Endothelial cell of umbilical vein (primary cell): ENCODE data around the gene KIF25. TPM values are rescaled to one million over a fixed set of nuclear protein-coding genes. Genes with fewer than 3 reads are reported as not detected.

ENCODE experiments used
- BruUV-seq: library from RNA; stranded (reverse); fragments of 400-500 nt; replicated peaks from 2 replicates; lab custom pipeline; 2021; lab: Mats Ljungman, UMichigan
- CTCF ChIA-PET: fragments of 300-600, 350-600 bp; sonication (Branson Sonifier 250); formaldehyde crosslinking; loops from one replicate; lab custom pipeline; 2021; ENCODE audit warnings: antibody characterized with exemption, inconsistent platforms; lab: Charles Lee
- POLR2A ChIA-PET: fragments of 300-600, 350-600 bp; sonication (Branson Sonifier 250); formaldehyde crosslinking; loops from one replicate; lab custom pipeline; 2021; ENCODE audit warnings: antibody characterized with exemption, inconsistent platforms; lab: Charles Lee
- DNase-seq: peaks from one replicate; pipeline ENCODE4 v3.0.0-alpha.2; 2011; ENCODE audit warnings: low read depth, low spot score
- FAIRE-seq: peaks from 2 replicates; lab custom pipeline; 2011; peaks lifted over from hg19 to GRCh38; lab: Jason Lieb, UNC
- H2AFZ ChIP-seq: 2 replicates; pipeline ENCODE4 v1.6.0; 2012; ENCODE audit warnings: low read depth, low read length, control low read depth, inconsistent platforms
- H3K27ac ChIP-seq: 2 replicates; pipeline ENCODE4 v1.5.1; 2011; ENCODE audit warnings: low read depth, mild to moderate bottlenecking, control low read depth, low read length, moderate library complexity; ENCODE audit not compliant: insufficient read depth
- H3K27me3 ChIP-seq, 2 experiments: 2 replicates each; pipeline versions ENCODE4 v1.6.0 to v1.6.1; 2011; ENCODE audit warnings: low read length in 2 of 2, mixed read lengths in 1 of 2; ENCODE audit not compliant: control insufficient read depth in 2 of 2, insufficient read depth in 2 of 2
- H3K36me3 ChIP-seq, 2 experiments: 2 replicates in 1 of 2; 3 replicates in 1 of 2; pipeline ENCODE4 v1.5.1; 2011; ENCODE audit warnings: low read length in 2 of 2, mild to moderate bottlenecking in 1 of 2, moderate library complexity in 1 of 2; ENCODE audit not compliant: control insufficient read depth in 2 of 2, insufficient read depth in 2 of 2; ENCODE audit errors: extremely low read depth in 1 of 2
- H3K4me1 ChIP-seq: 3 replicates; pipeline ENCODE4 v1.5.1; 2011; ENCODE audit warnings: mild to moderate bottlenecking, low read length; ENCODE audit not compliant: control insufficient read depth, insufficient read depth; ENCODE audit errors: extremely low read depth
- H3K4me2 ChIP-seq: 2 replicates; pipeline ENCODE4 v1.6.1; 2011; ENCODE audit warnings: low read length, control low read depth, mixed read lengths; ENCODE audit not compliant: insufficient read depth
- H3K4me3 ChIP-seq, 3 experiments: fragments of 200-600 bp in 1 of 3; sonication (generic), shearing (Covaris generic) in 1 of 3; replicated peaks in 1 of 3; 2 replicates each; pipeline ENCODE4 v1.5.1; 2011 to 2016; ENCODE audit warnings: control low read depth in 3 of 3, low read length in 3 of 3, mild to moderate bottlenecking in 2 of 3, inconsistent platforms in 1 of 3, low read depth in 1 of 3, moderate library complexity in 1 of 3; ENCODE audit not compliant: insufficient read depth in 1 of 3
- H3K79me2 ChIP-seq: 2 replicates; pipeline ENCODE4 v1.6.0; 2012; ENCODE audit warnings: low read length, inconsistent platforms; ENCODE audit not compliant: control insufficient read depth, insufficient read depth
- H3K9ac ChIP-seq: replicated peaks from 2 replicates; pipeline ENCODE3; 2011; ENCODE audit warnings: low read length, control low read depth; ENCODE audit not compliant: insufficient read depth; ENCODE audit errors: extremely low read depth
- H3K9me1 ChIP-seq: replicated peaks from 3 replicates; pipeline ENCODE4 v1.6.0; 2011; ENCODE audit warnings: mild to moderate bottlenecking, low read length; ENCODE audit not compliant: control insufficient read depth, insufficient read depth; ENCODE audit errors: extremely low read depth
- H3K9me3 ChIP-seq: replicated peaks from 2 replicates; pipeline ENCODE4 v1.5.1; 2012; ENCODE audit warnings: low read length, inconsistent platforms; ENCODE audit not compliant: control insufficient read depth, insufficient read depth
- H4K20me1 ChIP-seq: replicated peaks from 2 replicates; pipeline ENCODE3; 2011; ENCODE audit warnings: mild to moderate bottlenecking, low read length; ENCODE audit not compliant: control insufficient read depth, insufficient read depth; ENCODE audit errors: extremely low read depth
- EZH2 ChIP-seq: IDR thresholded peaks from 2 replicates; pipeline ENCODE4 v1.6.1; 2012; ENCODE audit warnings: borderline replicate concordance, low read depth, mild to moderate bottlenecking, moderate library complexity, low read length, inconsistent platforms; ENCODE audit not compliant: severe bottlenecking
- FOS ChIP-seq: IDR thresholded peaks from 2 replicates; pipeline ENCODE4 v1.6.1; 2011; ENCODE audit warnings: mild to moderate bottlenecking, low read length, moderate library complexity, borderline replicate concordance; ENCODE audit not compliant: insufficient read depth
- GATA2 ChIP-seq: IDR thresholded peaks from 2 replicates; pipeline ENCODE4 v1.7.0; 2011; ENCODE audit warnings: low read depth, mild to moderate bottlenecking, moderate library complexity, mixed read lengths, low read length; ENCODE audit not compliant: insufficient read length, insufficient read depth
- JUN ChIP-seq: IDR thresholded peaks from 2 replicates; pipeline ENCODE4 v1.6.1; 2011; ENCODE audit warnings: borderline replicate concordance, low read depth; ENCODE audit not compliant: insufficient read length, insufficient read depth
- MYC ChIP-seq: IDR thresholded peaks from one replicate; pipeline ENCODE4 v1.6.1; 2011; ENCODE audit warnings: mild to moderate bottlenecking, low read depth, low read length
- POLR2A ChIP-seq: IDR thresholded peaks from 2 replicates; pipeline ENCODE4 v1.6.1; 2012; ENCODE audit warnings: low read depth, mild to moderate bottlenecking, control low read depth, low read length
- POLR2AphosphoS5 ChIP-seq: IDR thresholded peaks from 2 replicates; pipeline ENCODE4 v1.6.1; 2012; ENCODE audit warnings: low read depth, mild to moderate bottlenecking, control low read depth, low read length, moderate library complexity; ENCODE audit not compliant: insufficient read depth
- dilution Hi-C: fragments of 300-500 bp; cut with MboI; formaldehyde crosslinking; loops from one replicate; pipeline ENCODE4 v1.15.0; 2019; ENCODE audit warnings: low sequenced_read_pairs; ENCODE audit not compliant: extremely low pct_ligation_motif_present
- intact Hi-C: fragments of 100-400 bp; cut with micrococcal nuclease; formaldehyde crosslinking; loops from one replicate; pipeline ENCODE4 v1.10.0; 2022
- polyA plus RNA-seq, 4 experiments: library from polyadenylated mRNA; depleted of rRNA in 3 of 4; stranded (reverse) in 3 of 4; unstranded in 1 of 4; fragments of >200 nt; gene quantifications; 2 replicates each; pipeline versions ENCODE4 v1.2.1 to v1.2.3, GENCODE V29; 2011 to 2012; ENCODE audit warnings: missing spikeins in 1 of 4
- total RNA-seq: library from RNA; stranded (reverse); gene quantifications from 2 replicates; pipeline ENCODE4 v1.2.3, GENCODE V29; 2021
- TF ChIP-seq, protein P1 (sequence below): IDR thresholded peaks from 2 replicates; pipeline ENCODE4 v1.6.1; 2011; ENCODE audit not compliant: insufficient read depth, insufficient read length
- TF ChIP-seq, protein P2 (sequence below), 2 donors: IDR thresholded peaks; 1 replicate in 1 of 2; 2 replicates in 1 of 2; pipeline ENCODE4 v1.5.1; 2011; ENCODE audit warnings: low read length in 2 of 2, mild to moderate bottlenecking in 2 of 2, moderate library complexity in 2 of 2, control low read depth in 1 of 2, inconsistent platforms in 1 of 2, low read depth in 1 of 2; ENCODE audit not compliant: insufficient read depth in 1 of 2; ENCODE audit errors: extremely low read depth in 1 of 2

Gene KIF25
- total and polyA plus RNA-seq, 2 donors (not counting 3 experiments of a cell fraction or from before 2014, with no cell fraction given): not detected

DNA sequence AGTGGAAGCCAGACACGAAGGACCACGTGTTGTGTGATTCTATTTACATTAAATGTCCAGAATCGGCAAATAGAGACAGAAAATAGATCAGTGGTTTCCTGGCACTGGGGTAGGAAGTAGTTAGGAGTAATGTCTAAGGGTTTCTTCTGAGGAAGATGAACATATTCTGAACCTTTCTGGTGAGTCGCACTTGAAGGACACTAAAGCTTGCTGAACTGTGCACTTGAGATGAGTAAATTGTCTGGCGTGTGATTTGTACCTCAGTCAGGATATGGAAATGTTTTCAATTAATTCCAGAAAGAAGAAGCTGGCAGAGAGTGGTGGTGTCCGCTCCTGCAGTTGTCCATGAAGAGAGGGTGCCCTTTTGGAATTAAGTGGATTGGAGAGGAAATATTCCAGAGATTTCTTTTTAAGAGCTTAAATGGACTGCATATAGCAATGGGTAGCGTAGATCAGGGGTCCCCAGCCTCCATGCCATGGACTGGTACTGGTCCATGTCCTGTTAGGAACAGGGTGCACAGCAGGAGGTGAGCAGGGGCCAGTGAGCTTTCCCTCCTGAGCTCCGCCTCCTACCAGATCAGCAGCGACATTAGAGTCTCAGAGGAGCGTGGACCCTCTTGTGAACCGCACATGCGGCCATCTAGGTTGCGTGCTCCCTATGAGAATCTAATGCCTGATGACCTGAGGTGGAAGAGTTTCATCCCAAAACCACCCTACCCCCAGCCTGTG, 12.4 kb upstream of the KIF25 start:
- dilution Hi-C loops (no loop called here), intact Hi-C loops (loop anchor here (5.0 kb wide), 1 partner anchor 147 kb away; no protein-coding TSS in a partner anchor)
- Histone ChIP-seq H2AFZ (no peak overlapping the region), H3K4me3 (no peak overlapping the region), H3K9me3 (no peaks in the 10 kb centered on the region), H3K36me3 (no peaks in the 10 kb centered on the region), H3K9me1 (no peaks in the 10 kb centered on the region), H3K27ac (no peak overlapping the region), H3K9ac (no peak overlapping the region), H3K27me3 (no peaks in the 10 kb centered on the region), H4K20me1 (no peaks in the 10 kb centered on the region), H3K4me1 (peaks cover 4% of the 10 kb centered on the region), H3K4me2 (no peak overlapping the region), H3K79me2 (no peaks in the 10 kb centered on the region)
- no peak for FAIRE-seq
- no peak for DNase-seq
- ChIA-PET POLR2A (no interaction called here), CTCF (interaction anchor here (0.6 to 1.2 kb wide), 2 partner anchors 22 to 51 kb away, joined by 3 to 4 read pairs; no protein-coding TSS in a partner anchor)
- TF ChIP-seq, protein P1, sequence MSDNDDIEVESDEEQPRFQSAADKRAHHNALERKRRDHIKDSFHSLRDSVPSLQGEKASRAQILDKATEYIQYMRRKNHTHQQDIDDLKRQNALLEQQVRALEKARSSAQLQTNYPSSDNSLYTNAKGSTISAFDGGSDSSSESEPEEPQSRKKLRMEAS: no peak
- TF ChIP-seq POLR2AphosphoS5: no peak
- TF ChIP-seq FOS: no peak
- TF ChIP-seq GATA2: no peak
- no peak for TF ChIP-seq EZH2
- TF ChIP-seq JUN: no peak
- TF ChIP-seq, protein P2, sequence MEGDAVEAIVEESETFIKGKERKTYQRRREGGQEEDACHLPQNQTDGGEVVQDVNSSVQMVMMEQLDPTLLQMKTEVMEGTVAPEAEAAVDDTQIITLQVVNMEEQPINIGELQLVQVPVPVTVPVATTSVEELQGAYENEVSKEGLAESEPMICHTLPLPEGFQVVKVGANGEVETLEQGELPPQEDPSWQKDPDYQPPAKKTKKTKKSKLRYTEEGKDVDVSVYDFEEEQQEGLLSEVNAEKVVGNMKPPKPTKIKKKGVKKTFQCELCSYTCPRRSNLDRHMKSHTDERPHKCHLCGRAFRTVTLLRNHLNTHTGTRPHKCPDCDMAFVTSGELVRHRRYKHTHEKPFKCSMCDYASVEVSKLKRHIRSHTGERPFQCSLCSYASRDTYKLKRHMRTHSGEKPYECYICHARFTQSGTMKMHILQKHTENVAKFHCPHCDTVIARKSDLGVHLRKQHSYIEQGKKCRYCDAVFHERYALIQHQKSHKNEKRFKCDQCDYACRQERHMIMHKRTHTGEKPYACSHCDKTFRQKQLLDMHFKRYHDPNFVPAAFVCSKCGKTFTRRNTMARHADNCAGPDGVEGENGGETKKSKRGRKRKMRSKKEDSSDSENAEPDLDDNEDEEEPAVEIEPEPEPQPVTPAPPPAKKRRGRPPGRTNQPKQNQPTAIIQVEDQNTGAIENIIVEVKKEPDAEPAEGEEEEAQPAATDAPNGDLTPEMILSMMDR (IDR thresholded peaks at IDR 0.05; ENCODE audit: extremely low read depth in 1 of 2, insufficient read depth in 1 of 2, low read depth in 1 of 2, low read length in 2 of 2): no peak
- no peak for TF ChIP-seq POLR2A
- no peak for TF ChIP-seq MYC
- BruUV-seq: no TSS peak
